Neural cell (in vitro differentiated cells): ENCODE results near the gene ATP6AP1. TPM values are rescaled to one million over a fixed set of nuclear protein-coding genes. Genes with fewer than 3 reads are reported as not detected.

Source experiments
- H2AFZ ChIP-seq: fragments of 200-600, 300-800 bp; sonication (generic), shearing (Covaris generic); 2 replicates; pipeline ENCODE4 v1.6.0; 2014; ENCODE audit warnings: low read depth, mild to moderate bottlenecking, antibody characterized with exemption, low read length, moderate library complexity
- H3F3A ChIP-seq: fragments of 200-600 bp; shearing (Covaris generic); 2 replicates; pipeline ENCODE4 v1.6.1; 2016; ENCODE audit warnings: mild to moderate bottlenecking, moderate library complexity, mixed read lengths, antibody characterized with exemption, low read length; ENCODE audit not compliant: insufficient read depth, poor library complexity, severe bottlenecking
- H3K27ac ChIP-seq: fragments of 200-600, 300-800 bp; sonication (generic), shearing (Covaris generic); 2 replicates; pipeline ENCODE4 v1.5.1; 2014; ENCODE audit warnings: mild to moderate bottlenecking, low read length, moderate library complexity
- H3K27me3 ChIP-seq: fragments of 300-800, 200-600 bp; sonication (generic), shearing (Covaris generic); 2 replicates; pipeline ENCODE4 v1.6.0; 2014; ENCODE audit warnings: mild to moderate bottlenecking, low read depth, low read length, moderate library complexity; ENCODE audit not compliant: insufficient read depth
- H3K36me3 ChIP-seq: fragments of 300-800, 200-600 bp; sonication (generic), shearing (Covaris generic); 2 replicates; pipeline ENCODE4 v1.5.1; 2014; ENCODE audit warnings: mild to moderate bottlenecking, antibody characterized with exemption, low read length, moderate library complexity; ENCODE audit not compliant: insufficient read depth
- H3K4me2 ChIP-seq: fragments of 300-800, 200-600 bp; sonication (generic), shearing (Covaris generic); 2 replicates; pipeline ENCODE4 v1.6.0; 2014; ENCODE audit warnings: mild to moderate bottlenecking, low read length
- H3K4me3 ChIP-seq: fragments of 300-800, 200-600 bp; sonication (generic), shearing (Covaris generic); 2 replicates; pipeline ENCODE4 v1.5.1; 2014; ENCODE audit warnings: mild to moderate bottlenecking, low read length, moderate library complexity
- H3K79me2 ChIP-seq: fragments of 200-600 bp; shearing (Covaris generic); replicated peaks from 2 replicates; pipeline ENCODE4 v1.6.0; 2014; ENCODE audit warnings: mild to moderate bottlenecking, low read length, moderate library complexity; ENCODE audit not compliant: insufficient read depth
- H3K9ac ChIP-seq: fragments of 300-800, 200-600 bp; sonication (generic), shearing (Covaris generic); 2 replicates; pipeline ENCODE4 v1.6.1; 2016; ENCODE audit warnings: mild to moderate bottlenecking, low read length, mixed read lengths
- H3K9me2 ChIP-seq: fragments of 200-600 bp; shearing (Covaris generic); 2 replicates; pipeline ENCODE4 v1.6.1; 2016; ENCODE audit warnings: mild to moderate bottlenecking, low read length, mixed read lengths; ENCODE audit not compliant: insufficient read depth
- H3K9me3 ChIP-seq: fragments of 200-600, 300-800 bp; sonication (generic), shearing (Covaris generic); 2 replicates; pipeline ENCODE4 v1.6.1; 2016; ENCODE audit warnings: mild to moderate bottlenecking, mixed run types, low read length, moderate library complexity, mixed read lengths
- H4K20me1 ChIP-seq: fragments of 200-600 bp; shearing (Covaris generic); 2 replicates; pipeline ENCODE4 v1.6.1; 2016; ENCODE audit warnings: mild to moderate bottlenecking, mixed run types; ENCODE audit not compliant: insufficient read depth
- EP300 ChIP-seq: fragments of 450-650 bp; conservative IDR thresholded peaks from 2 replicates; pipeline ENCODE4 v1.6.1; 2014; ENCODE audit warnings: antibody characterized with exemption, mild to moderate bottlenecking, moderate library complexity; ENCODE audit not compliant: poor library complexity, severe bottlenecking
- EZH2 ChIP-seq: fragments of 200-600, 300-800 bp; shearing (Covaris generic), sonication (generic); IDR thresholded peaks from 2 replicates; pipeline ENCODE4 v1.6.1; 2014; ENCODE audit warnings: antibody characterized with exemption, low read length, borderline replicate concordance, mild to moderate bottlenecking; ENCODE audit not compliant: insufficient read depth, poor library complexity, severe bottlenecking
- MXI1 ChIP-seq: fragments of 450-650 bp; conservative IDR thresholded peaks from 2 replicates; pipeline ENCODE4 v1.6.1; 2014; ENCODE audit warnings: antibody characterized with exemption, mild to moderate bottlenecking; ENCODE audit not compliant: poor library complexity, severe bottlenecking
- POLR2AphosphoS5 ChIP-seq: IDR thresholded peaks from 2 replicates; pipeline ENCODE4 v1.6.1; 2012
- RAD21 ChIP-seq: fragments of 450-650 bp; conservative IDR thresholded peaks from 2 replicates; pipeline ENCODE4 v1.6.1; 2014; ENCODE audit warnings: antibody characterized with exemption, mild to moderate bottlenecking, moderate library complexity
- SMC3 ChIP-seq: fragments of 450-650 bp; conservative IDR thresholded peaks from 2 replicates; pipeline ENCODE4 v1.6.1; 2014; ENCODE audit warnings: antibody characterized with exemption, mild to moderate bottlenecking, moderate library complexity; ENCODE audit not compliant: poor library complexity
- TAF1 ChIP-seq: IDR thresholded peaks from 2 replicates; pipeline ENCODE4 v1.6.1; 2012; ENCODE audit warnings: low read depth
- polyA plus RNA-seq: library from polyadenylated mRNA; depleted of rRNA; stranded (reverse); fragments of >200 nt; gene quantifications from 2 replicates; pipeline ENCODE4 v1.2.3, GENCODE V29; 2014
- TF ChIP-seq, protein P1 (sequence below): fragments of 450-650 bp; IDR thresholded peaks from 2 replicates; pipeline ENCODE4 v1.5.1; 2014; ENCODE audit warnings: antibody characterized with exemption, mild to moderate bottlenecking, moderate library complexity; ENCODE audit not compliant: poor library complexity, severe bottlenecking
- TF ChIP-seq, protein P2 (sequence below): IDR thresholded peaks from 2 replicates; pipeline ENCODE4 v1.6.1; 2012; ENCODE audit warnings: borderline replicate concordance

ATP6AP1 gene
- polyA plus RNA-seq, 1 donor from 2014 or later = 126 TPM

DNA sequence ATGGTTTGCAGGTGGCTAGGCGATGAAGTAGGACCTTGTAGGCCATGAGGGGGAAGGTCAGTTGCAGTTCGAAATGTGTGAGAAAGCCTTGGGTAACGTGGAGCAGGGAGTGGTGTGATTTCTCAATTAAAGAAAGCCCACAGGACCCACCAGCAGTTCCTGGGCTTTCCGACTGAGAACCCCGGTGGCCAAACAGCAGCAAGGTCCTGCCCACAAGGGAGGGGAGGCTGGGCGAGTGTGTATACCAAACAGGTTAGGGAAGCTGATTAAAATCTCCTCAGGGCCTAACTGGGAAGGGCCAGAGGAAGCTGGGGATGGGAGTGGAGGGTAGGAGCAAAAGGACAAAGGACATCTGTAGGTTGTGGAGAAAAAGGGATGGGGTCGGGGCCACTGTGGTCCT lies 2.4 kb downstream of the ATP6AP1 start:
- no peak overlapping the region for H3K9ac ChIP-seq

DNA sequence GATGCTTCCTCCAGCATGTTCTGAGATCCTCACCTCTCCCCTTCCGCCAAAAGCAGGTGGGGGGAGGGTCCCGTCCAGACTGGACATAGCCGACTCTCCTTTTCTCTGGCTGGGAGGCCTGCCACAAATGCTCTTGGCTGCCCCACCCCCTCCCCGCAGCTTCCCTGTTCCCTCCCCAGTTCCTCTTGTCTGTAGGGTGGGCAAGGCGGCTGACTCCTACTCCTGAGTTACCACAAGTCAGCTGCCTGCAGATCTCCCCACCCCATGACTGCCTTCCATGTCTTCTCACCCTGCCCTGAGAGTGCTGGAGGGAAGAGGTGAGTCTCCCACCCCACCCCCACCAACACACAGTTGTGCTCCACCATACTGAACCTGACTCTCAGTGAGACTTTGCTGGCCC lies 2.9 kb downstream of the ATP6AP1 start:
- H3K9ac ChIP-seq = no peak overlapping the region
- no peak overlapping the region for H3K4me2 ChIP-seq
- no peaks in the 10 kb centered on the region for H3F3A ChIP-seq
- no peaks in the 10 kb centered on the region for H3K36me3 ChIP-seq
- H3K27ac ChIP-seq = no peak overlapping the region
- H3K9me3 ChIP-seq = no peaks in the 10 kb centered on the region
- H3K79me2 ChIP-seq = peaks cover 12% of the 10 kb centered on the region
- no peaks in the 10 kb centered on the region for H3K9me2 ChIP-seq
- H3K4me3 ChIP-seq = no peak overlapping the region
- no peak overlapping the region for H2AFZ ChIP-seq
- no peaks in the 10 kb centered on the region for H3K27me3 ChIP-seq
- H4K20me1 ChIP-seq = no peaks in the 10 kb centered on the region
- TF ChIP-seq EP300 (no peak), EZH2 (no peak), TAF1 (no peak), MXI1 (no peak), RAD21 (no peak), POLR2AphosphoS5 (no peak), SMC3 (no peak)
- TF ChIP-seq, protein P1, sequence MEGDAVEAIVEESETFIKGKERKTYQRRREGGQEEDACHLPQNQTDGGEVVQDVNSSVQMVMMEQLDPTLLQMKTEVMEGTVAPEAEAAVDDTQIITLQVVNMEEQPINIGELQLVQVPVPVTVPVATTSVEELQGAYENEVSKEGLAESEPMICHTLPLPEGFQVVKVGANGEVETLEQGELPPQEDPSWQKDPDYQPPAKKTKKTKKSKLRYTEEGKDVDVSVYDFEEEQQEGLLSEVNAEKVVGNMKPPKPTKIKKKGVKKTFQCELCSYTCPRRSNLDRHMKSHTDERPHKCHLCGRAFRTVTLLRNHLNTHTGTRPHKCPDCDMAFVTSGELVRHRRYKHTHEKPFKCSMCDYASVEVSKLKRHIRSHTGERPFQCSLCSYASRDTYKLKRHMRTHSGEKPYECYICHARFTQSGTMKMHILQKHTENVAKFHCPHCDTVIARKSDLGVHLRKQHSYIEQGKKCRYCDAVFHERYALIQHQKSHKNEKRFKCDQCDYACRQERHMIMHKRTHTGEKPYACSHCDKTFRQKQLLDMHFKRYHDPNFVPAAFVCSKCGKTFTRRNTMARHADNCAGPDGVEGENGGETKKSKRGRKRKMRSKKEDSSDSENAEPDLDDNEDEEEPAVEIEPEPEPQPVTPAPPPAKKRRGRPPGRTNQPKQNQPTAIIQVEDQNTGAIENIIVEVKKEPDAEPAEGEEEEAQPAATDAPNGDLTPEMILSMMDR = no peak
- TF ChIP-seq, protein P2, sequence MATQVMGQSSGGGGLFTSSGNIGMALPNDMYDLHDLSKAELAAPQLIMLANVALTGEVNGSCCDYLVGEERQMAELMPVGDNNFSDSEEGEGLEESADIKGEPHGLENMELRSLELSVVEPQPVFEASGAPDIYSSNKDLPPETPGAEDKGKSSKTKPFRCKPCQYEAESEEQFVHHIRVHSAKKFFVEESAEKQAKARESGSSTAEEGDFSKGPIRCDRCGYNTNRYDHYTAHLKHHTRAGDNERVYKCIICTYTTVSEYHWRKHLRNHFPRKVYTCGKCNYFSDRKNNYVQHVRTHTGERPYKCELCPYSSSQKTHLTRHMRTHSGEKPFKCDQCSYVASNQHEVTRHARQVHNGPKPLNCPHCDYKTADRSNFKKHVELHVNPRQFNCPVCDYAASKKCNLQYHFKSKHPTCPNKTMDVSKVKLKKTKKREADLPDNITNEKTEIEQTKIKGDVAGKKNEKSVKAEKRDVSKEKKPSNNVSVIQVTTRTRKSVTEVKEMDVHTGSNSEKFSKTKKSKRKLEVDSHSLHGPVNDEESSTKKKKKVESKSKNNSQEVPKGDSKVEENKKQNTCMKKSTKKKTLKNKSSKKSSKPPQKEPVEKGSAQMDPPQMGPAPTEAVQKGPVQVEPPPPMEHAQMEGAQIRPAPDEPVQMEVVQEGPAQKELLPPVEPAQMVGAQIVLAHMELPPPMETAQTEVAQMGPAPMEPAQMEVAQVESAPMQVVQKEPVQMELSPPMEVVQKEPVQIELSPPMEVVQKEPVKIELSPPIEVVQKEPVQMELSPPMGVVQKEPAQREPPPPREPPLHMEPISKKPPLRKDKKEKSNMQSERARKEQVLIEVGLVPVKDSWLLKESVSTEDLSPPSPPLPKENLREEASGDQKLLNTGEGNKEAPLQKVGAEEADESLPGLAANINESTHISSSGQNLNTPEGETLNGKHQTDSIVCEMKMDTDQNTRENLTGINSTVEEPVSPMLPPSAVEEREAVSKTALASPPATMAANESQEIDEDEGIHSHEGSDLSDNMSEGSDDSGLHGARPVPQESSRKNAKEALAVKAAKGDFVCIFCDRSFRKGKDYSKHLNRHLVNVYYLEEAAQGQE = no peak

More for the DNA sequence above, 2.4 kb downstream of the ATP6AP1 start:
- H2AFZ ChIP-seq = no peak overlapping the region
- H3K27me3 ChIP-seq = no peaks in the 10 kb centered on the region
- TF ChIP-seq POLR2AphosphoS5 (no peak), RAD21 (no peak), SMC3 (no peak), EP300 (no peak), TAF1 (no peak), EZH2 (no peak), MXI1 (no peak)
- TF ChIP-seq, protein P1 = no peak
- TF ChIP-seq, protein P2 = no peak
- H3K4me2 ChIP-seq = no peak overlapping the region
- no peak overlapping the region for H3K27ac ChIP-seq
- no peaks in the 10 kb centered on the region for H4K20me1 ChIP-seq
- H3K9me2 ChIP-seq = no peaks in the 10 kb centered on the region
- no peaks in the 10 kb centered on the region for H3K36me3 ChIP-seq
- no peaks in the 10 kb centered on the region for H3F3A ChIP-seq
- H3K79me2 ChIP-seq = peaks cover 12% of the 10 kb centered on the region
- H3K4me3 ChIP-seq = peak overlapping the region; percentile 30
- H3K9me3 ChIP-seq = no peaks in the 10 kb centered on the region
